Stimulated activated CD4-positive, alpha-beta T cell treated with anti-CD3 and anti-CD28 coated beads, Interleukin-4, amount 100 ng/mL, for 48 hours (primary cell): ENCODE results near the gene RGS7.
"Not testable (repeated sequence)": the region's sequence is repeated elsewhere in the genome, so short reads cannot be mapped to it uniquely, and the experiment has no call there.

Experiments
- DNase-seq, 2 donors: peaks; one replicate each; pipeline ENCODE4 v3.0.0-alpha.2; 2020; ENCODE audit warnings: low read depth in 2 of 2

The RGS7 gene

GRCh38 chr1:240784776-240785175 lies 572.2 kb downstream of the RGS7 start:
- no peak for DNase-seq

GRCh38 chr1:240783728-240784137 lies 573.3 kb downstream of the RGS7 start:
- not testable (repeated sequence) for DNase-seq

- no peak for DNase-seq
These were observed 580.8 kb downstream of the RGS7 start for GRCh38 chr1:240776237-240776636.

- DNase-seq, result no peak
These were observed 584.9 kb downstream of the RGS7 start for GRCh38 chr1:240772131-240772530.

- DNase-seq, result no peak
These were observed 585.6 kb downstream of the RGS7 start for GRCh38 chr1:240771450-240771849.

- DNase-seq, result no peak
These were observed 588.0 kb downstream of the RGS7 start for GRCh38 chr1:240768979-240769378.

- DNase-seq, result no peak
These were observed 590.2 kb downstream of the RGS7 start for GRCh38 chr1:240766831-240767230.

- DNase-seq, result no peak
These were observed 591.2 kb downstream of the RGS7 start for GRCh38 chr1:240765732-240766363.

- no peak for DNase-seq
These were observed 593.2 kb downstream of the RGS7 start for GRCh38 chr1:240763771-240764170.

- DNase-seq, result not testable (repeated sequence)
These were observed 593.9 kb downstream of the RGS7 start for GRCh38 chr1:240763095-240763494.

- not testable (repeated sequence) for DNase-seq
These were observed 594.5 kb downstream of the RGS7 start for GRCh38 chr1:240762471-240762987.

- DNase-seq, result not testable (repeated sequence)
These were observed 598.2 kb downstream of the RGS7 start for GRCh38 chr1:240758777-240759176.

- DNase-seq, result no peak
These were observed 598.7 kb downstream of the RGS7 start for GRCh38 chr1:240758296-240758695.

- no peak for DNase-seq
These were observed 609.1 kb downstream of the RGS7 start for GRCh38 chr1:240747907-240748306.

- no peak for DNase-seq
These were observed 613.3 kb downstream of the RGS7 start for GRCh38 chr1:240743705-240744104.

- DNase-seq, result no peak
These were observed 617.3 kb downstream of the RGS7 start for GRCh38 chr1:240739754-240740153.

- no peak for DNase-seq
These were observed 617.9 kb downstream of the RGS7 start for GRCh38 chr1:240739139-240739538.

GRCh38 chr1:240737766-240738265 lies 619.2 kb downstream of the RGS7 start:
- DNase-seq, result no peak

- DNase-seq, result no peak
These were observed 619.7 kb downstream of the RGS7 start for GRCh38 chr1:240737298-240737697.

GRCh38 chr1:240734705-240735104 lies 622.3 kb downstream of the RGS7 start:
- DNase-seq, result not testable (repeated sequence)

- DNase-seq, result no peak
These were observed 623.0 kb downstream of the RGS7 start for GRCh38 chr1:240734001-240734400.

- no peak for DNase-seq
These were observed 624.6 kb downstream of the RGS7 start for GRCh38 chr1:240732390-240732789.
